GM19035 (cell line): Measurements from ENCODE around the gene SRSF3.
A peak's percentile ranks its signal among the peaks of the same experiment; 100 is the strongest.
"Not testable (repeated sequence)": the region's sequence is repeated elsewhere in the genome, so short reads cannot be mapped to it uniquely, and the experiment has no call there.

Source experiments
- ATAC-seq: cut with Tn5 transposase; IDR thresholded peaks from one replicate; pipeline ENCODE4 v1.9.1; 2021; ENCODE audit not compliant: unreplicated experiment

Gene SRSF3

GRCh38 chr6:36594029-36594815 lies at the start of gene SRSF3:
Gene SRSF3 (plus strand): TSS chr6:36594362. CDS start chr6:36596763, 2,401 bp downstream.
- peak; percentile 85 for ATAC-seq

GRCh38 chr6:36545767-36546307 lies 48.3 kb upstream of the SRSF3 start:
- ATAC-seq, result no peak

- no peak for ATAC-seq
These were observed 47.7 kb upstream of the SRSF3 start for GRCh38 chr6:36546308-36546919.

GRCh38 chr6:36546920-36547645 lies 47.1 kb upstream of the SRSF3 start, which contains the start of gene STK38:
Gene STK38 (minus strand): TSS chr6:36547479. CDS start chr6:36540202, 7,277 bp downstream.
- ATAC-seq, result peak; percentile 72

- ATAC-seq, result no peak
These were observed 46.3 kb upstream of the SRSF3 start for GRCh38 chr6:36547646-36548400.

GRCh38 chr6:36548401-36548743 lies 45.8 kb upstream of the SRSF3 start:
- no peak for ATAC-seq

- no peak for ATAC-seq
These were observed 43.6 kb upstream of the SRSF3 start for GRCh38 chr6:36550473-36551000.

- ATAC-seq, result no peak
These were observed 38.4 kb upstream of the SRSF3 start for GRCh38 chr6:36555750-36556252.

GRCh38 chr6:36556281-36556680 lies 37.9 kb upstream of the SRSF3 start:
- ATAC-seq, result no peak

GRCh38 chr6:36559011-36559793 lies 35.0 kb upstream of the SRSF3 start:
- no peak for ATAC-seq

- ATAC-seq, result no peak
These were observed 33.3 kb upstream of the SRSF3 start for GRCh38 chr6:36560822-36561221.

GRCh38 chr6:36563237-36563927 lies 30.8 kb upstream of the SRSF3 start:
- no peak for ATAC-seq

- ATAC-seq, result no peak
These were observed 30.3 kb upstream of the SRSF3 start for GRCh38 chr6:36563928-36564284.

- no peak for ATAC-seq
These were observed 27.7 kb upstream of the SRSF3 start for GRCh38 chr6:36566418-36566905.

GRCh38 chr6:36570264-36570663 lies 23.9 kb upstream of the SRSF3 start:
- ATAC-seq, result no peak

GRCh38 chr6:36571122-36572043 lies 22.8 kb upstream of the SRSF3 start:
- ATAC-seq, result no peak

- ATAC-seq, result not testable (repeated sequence)
These were observed 21.5 kb upstream of the SRSF3 start for GRCh38 chr6:36572353-36573311.
